HG02884 (cell line): Measurements from ENCODE around the gene CD37.
"Not testable (repeated sequence)": the region's sequence is repeated elsewhere in the genome, so short reads cannot be mapped to it uniquely, and the experiment has no call there.

Experiments
- ATAC-seq: cut with Tn5 transposase; IDR thresholded peaks from one replicate; pipeline ENCODE4 v1.9.1; 2021; ENCODE audit warnings: mild to moderate bottlenecking, moderate library complexity; ENCODE audit not compliant: unreplicated experiment

The CD37 gene

GRCh38 chr19:49373174-49373573 lies 38.0 kb downstream of the CD37 start:
- ATAC-seq: not testable (repeated sequence)

GRCh38 chr19:49374665-49375434 lies 39.6 kb downstream of the CD37 start:
- ATAC-seq: no peak

GRCh38 chr19:49378512-49378911 lies 43.3 kb downstream of the CD37 start:
- no peak for ATAC-seq

- ATAC-seq: no peak
Measured at GRCh38 chr19:49380391-49380790, 45.2 kb downstream of the CD37 start.

GRCh38 chr19:49382639-49383038 lies 47.4 kb downstream of the CD37 start:
- no peak for ATAC-seq

GRCh38 chr19:49383599-49383998 lies 48.4 kb downstream of the CD37 start:
- ATAC-seq: no peak

GRCh38 chr19:49387936-49388372 lies 52.7 kb downstream of the CD37 start, which contains the start of gene KASH5:
Gene KASH5 (plus strand): TSS chr19:49388249. CDS start chr19:49390884, 2,635 bp downstream.
- ATAC-seq: no peak

GRCh38 chr19:49389406-49389805 lies 54.2 kb downstream of the CD37 start:
- no peak for ATAC-seq
